HG03095 (cell line): ENCODE measurements around the gene MYEOV.

ENCODE experiments used
- ATAC-seq: cut with Tn5 transposase; IDR thresholded peaks from one replicate; pipeline ENCODE4 v1.9.1; 2021; ENCODE audit warnings: moderate library complexity; ENCODE audit not compliant: unreplicated experiment

MYEOV gene

DNA sequence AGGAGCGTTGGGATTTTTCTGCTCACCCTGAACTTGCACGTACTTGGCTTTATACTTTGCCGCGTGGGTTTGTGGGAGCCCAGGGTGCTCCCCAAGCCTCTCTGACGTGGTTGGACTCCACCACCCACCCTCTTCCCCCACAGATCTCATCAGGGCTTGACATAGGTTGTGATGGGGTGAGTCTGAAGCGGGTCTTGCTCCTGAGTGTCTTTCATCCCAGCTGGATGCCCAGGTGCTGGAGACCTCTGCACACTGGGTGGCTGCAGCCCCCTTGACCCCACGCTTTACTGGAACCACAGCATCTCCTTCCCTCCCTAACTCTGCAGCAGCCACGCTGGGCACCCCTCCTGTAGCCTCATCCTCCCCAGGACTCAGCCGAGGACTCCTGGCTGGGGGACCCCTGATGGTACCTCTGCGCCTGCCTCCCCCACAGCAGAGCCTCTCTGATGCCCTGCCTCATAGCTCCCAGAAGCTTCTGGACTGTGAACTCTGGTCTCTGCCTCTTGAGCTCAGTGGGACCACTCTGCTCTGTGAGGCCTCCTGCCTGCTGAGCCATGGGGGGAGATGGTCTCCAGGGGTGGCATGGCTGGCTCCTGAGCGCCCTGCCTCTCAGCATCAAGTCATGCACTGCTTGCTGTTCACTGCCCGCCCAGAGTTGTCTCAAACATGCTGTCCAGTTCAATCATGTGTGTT is 45.2 kb downstream of the MYEOV start:
- no peak for ATAC-seq

DNA sequence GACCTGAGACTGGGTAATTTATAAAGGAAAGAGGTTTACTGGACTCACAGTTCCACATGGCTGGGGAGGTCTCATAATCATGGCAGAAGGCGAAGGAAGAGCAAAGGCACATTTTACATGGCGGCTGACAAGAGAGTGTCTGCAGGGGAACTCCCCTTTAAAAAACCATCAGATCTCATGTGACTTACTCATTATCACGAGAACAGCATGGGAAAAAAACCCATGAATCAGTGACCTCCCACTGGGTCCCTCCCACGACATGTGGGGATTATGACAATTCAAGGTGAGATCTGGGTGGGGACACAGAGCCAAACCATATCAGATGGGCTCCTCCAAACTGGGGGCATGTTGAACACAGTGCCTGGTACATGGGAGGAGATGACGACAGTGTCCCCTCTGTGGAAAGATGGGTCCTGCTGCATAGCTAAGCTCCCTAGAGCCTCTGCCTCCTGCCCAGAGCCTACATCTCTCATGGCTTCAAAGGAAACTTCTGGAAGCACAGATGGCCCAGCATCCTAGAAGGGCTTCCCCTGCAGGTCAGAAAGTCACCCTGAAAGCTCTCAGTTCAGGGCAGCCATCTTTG is 46.1 kb downstream of the MYEOV start:
- ATAC-seq, result no peak

DNA sequence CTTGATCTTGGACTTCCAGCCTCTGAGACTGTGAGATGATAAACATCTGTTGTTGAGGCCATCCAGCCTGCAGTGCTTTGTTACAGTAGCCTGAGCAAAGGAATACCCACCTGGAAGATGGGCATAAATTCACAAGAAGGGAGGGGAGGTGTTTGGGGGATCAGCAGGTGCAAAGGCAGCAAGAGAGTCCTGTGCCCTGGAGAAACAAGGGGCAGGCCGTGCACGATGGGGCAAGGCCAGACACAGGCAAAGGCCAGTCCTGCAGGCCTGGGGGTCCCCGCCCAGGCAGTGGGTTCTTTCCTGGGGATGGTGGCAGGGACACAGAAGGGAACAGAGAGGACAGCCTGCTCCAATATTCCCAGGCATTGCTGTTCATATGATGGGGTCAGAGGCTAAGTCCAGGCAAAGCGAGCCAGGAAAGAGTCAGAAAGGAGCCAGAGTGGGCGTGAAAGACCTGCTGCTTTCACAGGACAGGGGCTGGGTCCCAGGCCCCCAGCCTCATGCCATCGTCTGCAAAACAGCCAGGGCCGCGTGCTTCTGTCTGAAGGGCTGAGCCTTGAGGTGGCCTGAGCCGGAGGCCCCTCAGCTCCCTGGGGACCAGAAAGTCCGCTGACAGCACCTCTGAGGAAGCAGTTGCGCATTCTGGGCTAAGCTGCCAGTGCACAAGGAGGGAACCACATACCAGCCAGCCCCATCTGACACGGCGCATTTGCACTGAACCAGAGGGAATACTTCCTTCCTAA is 48.8 kb downstream of the MYEOV start:
- ATAC-seq, result no peak

DNA sequence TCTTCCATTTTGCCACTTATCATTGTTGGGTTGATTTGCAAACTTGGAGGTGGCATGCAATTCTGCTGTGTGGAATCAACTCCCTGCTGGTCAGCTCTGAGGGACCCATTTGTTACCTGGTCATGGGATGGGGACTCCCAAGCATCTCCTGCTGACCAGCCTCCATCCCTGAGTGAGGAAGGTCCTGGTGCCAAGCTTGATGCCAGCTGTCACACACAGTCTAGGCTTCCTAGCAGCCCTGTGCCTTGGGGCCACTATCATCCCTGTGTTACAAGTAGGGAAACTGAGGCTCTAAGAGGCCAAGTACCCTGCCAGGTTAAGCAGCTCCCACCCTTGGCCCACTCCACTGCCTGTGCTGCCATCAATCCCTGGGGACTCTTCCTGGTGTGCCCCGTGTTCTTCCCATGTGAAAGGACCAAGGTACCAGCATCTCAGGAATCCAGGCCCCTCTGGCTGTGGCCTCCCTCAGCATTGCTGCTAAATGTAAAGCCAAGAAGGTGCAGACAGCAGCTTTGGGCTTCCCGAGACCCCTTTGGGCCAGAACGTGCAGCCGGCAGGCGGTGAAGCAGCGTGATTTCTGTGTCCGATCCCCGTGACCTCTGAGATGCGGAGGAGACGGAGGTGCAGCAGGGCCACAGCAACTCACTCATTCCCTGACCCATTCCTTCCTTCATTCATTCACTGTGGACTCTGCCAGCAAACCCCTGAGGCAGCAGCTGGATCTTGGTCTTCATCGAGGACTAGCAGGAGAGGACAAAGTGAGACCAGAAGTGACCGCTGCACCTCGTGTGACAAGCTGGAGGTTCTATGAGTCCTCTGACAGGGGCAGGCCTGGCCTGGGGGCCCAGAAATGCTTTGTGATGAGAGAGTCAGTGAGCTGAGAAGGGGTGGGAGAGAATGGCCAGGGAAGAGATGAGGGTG is 49.7 kb downstream of the MYEOV start:
- ATAC-seq, result no peak

DNA sequence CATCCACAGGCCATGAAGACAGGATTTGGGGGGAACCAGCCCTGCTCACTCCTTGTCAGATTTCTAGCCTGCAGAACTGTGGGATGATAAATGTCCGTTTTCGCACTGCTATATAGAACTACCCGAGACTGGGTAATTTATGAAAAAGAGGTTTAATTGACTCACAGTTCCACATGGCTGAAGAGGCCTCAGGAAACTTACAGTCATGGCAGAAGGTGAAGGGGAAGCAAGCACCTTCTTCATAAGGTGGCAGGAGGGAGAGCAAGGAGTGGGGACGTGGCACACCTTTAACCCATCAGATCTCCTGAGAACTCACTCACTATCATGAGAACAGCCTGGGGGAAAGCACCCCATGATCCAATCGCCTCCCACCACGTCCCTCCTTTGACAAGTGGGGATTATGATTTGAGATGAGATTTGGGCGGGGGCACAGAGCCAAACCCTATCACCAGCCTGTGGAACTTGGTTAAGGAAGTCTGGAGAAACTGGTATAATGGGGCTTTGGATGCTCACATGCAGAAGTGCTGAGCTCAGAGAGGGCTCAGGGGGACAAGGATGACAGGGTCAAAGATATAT is 50.7 kb downstream of the MYEOV start:
- ATAC-seq, result no peak
